Mesothelial cell of epicardium (in vitro differentiated cells): Measurements from ENCODE around the gene MTFP1. TPM values are rescaled to one million over a fixed set of nuclear protein-coding genes. Genes with fewer than 3 reads are reported as not detected.

Experiments
- DNase-seq, 2 experiments: peaks; one replicate each; pipeline ENCODE4 v3.0.0; 2021; ENCODE audit warnings: low spot score in 2 of 2; ENCODE audit not compliant: unreplicated experiment in 2 of 2
- H3K27ac Mint-ChIP-seq: 2 replicates; pipeline ENCODE4 v1.8.0; 2021; ENCODE audit warnings: mixed read lengths
- H3K27me3 Mint-ChIP-seq: 2 replicates; pipeline ENCODE4 v1.8.0; 2021; ENCODE audit warnings: low read depth, mixed read lengths
- H3K36me3 Mint-ChIP-seq: 2 replicates; pipeline ENCODE4 v1.8.0; 2021; ENCODE audit warnings: mixed read lengths
- H3K4me1 Mint-ChIP-seq: 2 replicates; pipeline ENCODE4 v1.8.0; 2021; ENCODE audit warnings: mixed read lengths
- H3K4me3 Mint-ChIP-seq: 2 replicates; pipeline ENCODE4 v1.8.0; 2021; ENCODE audit warnings: mild to moderate bottlenecking, moderate library complexity, mixed read lengths
- H3K9me3 Mint-ChIP-seq: 2 replicates; pipeline ENCODE4 v1.8.0; 2021; ENCODE audit warnings: mixed read lengths
- total RNA-seq: library from RNA; stranded (reverse); gene quantifications from 3 replicates; pipeline ENCODE4 v1.2.1, GENCODE V29; 2021
- TF ChIP-seq, protein P1 (sequence below): fragments of 200-600 bp; sonication (generic); IDR thresholded peaks from one replicate; pipeline ENCODE4 v1.5.0; 2021; ENCODE audit warnings: antibody characterized with exemption; ENCODE audit not compliant: unreplicated experiment

The MTFP1 gene
- total RNA-seq, 1 donor from 2014 or later: 8.2 TPM

DNA sequence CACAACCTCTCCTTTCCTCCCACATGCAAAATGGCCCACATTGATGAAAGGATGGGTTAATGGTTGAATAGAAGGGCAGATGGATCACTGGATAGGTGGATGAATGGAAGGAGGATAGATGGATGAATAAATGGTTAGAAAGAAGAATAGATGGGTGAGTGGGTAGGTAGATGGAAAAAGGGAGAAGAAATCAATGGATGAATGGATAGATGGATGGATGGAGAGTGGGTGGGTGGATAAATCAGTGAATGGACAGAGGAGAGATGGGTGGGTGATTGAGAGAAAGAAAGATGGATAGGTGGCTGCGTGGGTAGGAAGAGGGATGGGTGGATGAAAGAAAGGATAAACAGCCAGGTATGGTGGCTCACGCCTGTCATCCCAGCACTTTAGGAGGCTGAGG, 45.1 kb downstream of the MTFP1 start:
- H3K27ac Mint-ChIP-seq: no peak overlapping the region
- no peaks in the 10 kb centered on the region for H3K4me1 Mint-ChIP-seq
- H3K27me3 Mint-ChIP-seq: peaks cover 55% of the 10 kb centered on the region
- H3K36me3 Mint-ChIP-seq: no peaks in the 10 kb centered on the region
- TF ChIP-seq, protein P1, sequence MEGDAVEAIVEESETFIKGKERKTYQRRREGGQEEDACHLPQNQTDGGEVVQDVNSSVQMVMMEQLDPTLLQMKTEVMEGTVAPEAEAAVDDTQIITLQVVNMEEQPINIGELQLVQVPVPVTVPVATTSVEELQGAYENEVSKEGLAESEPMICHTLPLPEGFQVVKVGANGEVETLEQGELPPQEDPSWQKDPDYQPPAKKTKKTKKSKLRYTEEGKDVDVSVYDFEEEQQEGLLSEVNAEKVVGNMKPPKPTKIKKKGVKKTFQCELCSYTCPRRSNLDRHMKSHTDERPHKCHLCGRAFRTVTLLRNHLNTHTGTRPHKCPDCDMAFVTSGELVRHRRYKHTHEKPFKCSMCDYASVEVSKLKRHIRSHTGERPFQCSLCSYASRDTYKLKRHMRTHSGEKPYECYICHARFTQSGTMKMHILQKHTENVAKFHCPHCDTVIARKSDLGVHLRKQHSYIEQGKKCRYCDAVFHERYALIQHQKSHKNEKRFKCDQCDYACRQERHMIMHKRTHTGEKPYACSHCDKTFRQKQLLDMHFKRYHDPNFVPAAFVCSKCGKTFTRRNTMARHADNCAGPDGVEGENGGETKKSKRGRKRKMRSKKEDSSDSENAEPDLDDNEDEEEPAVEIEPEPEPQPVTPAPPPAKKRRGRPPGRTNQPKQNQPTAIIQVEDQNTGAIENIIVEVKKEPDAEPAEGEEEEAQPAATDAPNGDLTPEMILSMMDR: no peak
- no peak for DNase-seq
- no peak overlapping the region for H3K4me3 Mint-ChIP-seq
- no peaks in the 10 kb centered on the region for H3K9me3 Mint-ChIP-seq

DNA sequence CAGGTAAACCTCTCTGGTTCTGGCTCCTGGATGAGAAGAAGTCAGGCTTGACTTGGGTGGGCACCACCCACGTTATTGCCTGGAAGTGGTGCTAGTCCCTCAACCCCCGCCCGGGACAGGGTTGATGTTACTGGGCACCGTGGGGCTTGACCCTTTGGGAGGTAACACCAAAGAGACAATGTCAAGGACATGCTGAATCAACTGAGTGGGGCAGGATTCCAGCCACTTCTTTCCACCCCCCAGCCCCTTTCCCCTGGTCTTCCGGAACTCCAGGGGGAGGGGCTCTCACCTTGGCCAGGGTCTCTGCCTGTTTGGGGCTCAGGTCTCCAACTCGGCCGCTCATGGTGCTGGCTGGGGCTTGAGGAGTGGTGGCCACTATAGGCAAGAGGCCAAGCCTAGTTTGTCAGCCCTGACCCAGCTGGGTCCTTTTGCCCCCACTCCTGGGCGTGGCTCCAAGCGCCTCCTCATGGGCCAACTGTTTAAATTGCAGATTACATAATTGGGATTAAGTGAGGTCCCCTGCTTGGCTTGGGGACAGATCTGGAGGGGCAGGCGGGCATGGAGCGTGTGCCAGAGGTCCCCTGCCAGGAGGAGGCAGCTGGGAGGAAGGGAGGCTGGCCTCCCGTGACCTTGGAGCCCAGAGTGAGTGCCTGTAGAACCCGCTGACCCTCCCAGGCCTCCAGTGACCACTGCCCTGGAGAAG, 46.2 kb downstream of the MTFP1 start, which contains the start of gene SEC14L3:
SEC14L3 (minus strand) TSS at position 402 of the 703 bp plus-strand sequence; CDS start at position 343, 59 bp downstream.
- H3K4me1 Mint-ChIP-seq: no peaks in the 10 kb centered on the region
- TF ChIP-seq, protein P1: no peak
- H3K9me3 Mint-ChIP-seq: no peaks in the 10 kb centered on the region
- H3K27me3 Mint-ChIP-seq: peaks cover 45% of the 10 kb centered on the region
- no peak for DNase-seq
- no peak within 1 kb of the TSS for H3K4me3 Mint-ChIP-seq
- no peaks in the 10 kb centered on the region for H3K36me3 Mint-ChIP-seq
- H3K27ac Mint-ChIP-seq: no peak within 1 kb of the TSS

DNA sequence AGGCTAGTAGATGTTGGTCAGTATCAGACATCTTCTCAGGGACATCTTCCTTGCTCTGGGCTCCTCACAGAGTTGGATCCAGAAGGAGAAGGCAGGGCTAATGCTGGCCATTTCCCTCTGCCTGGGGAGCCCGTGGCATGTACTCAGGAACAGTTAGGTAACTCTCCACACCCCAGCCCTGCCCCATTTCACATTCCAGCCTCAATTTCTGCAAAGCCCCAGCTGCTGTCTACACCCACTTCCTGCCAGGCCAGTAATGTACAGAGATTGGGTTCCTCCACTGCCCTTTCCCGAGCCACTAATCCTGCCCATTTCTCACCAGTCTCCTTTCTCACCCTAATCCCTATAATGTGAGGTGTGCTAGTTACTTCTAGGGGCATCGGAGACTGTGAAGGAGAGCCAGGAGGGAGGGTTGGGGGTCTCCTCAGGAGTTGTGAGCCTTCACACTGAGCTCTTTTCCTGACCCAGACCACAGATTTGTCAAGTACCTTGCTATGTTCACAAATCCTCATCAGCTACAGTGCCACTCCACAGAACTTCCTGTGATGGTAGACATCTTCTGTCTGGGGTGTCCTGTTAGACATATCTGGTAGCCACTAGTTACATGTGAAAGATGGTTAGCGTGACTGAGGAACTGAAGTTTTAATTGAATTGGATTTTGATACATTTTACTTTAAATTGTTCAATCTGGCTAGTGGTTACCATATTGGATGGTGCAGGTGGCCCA, 47.6 kb downstream of the MTFP1 start:
- no peak for DNase-seq
- no peak overlapping the region for H3K27ac Mint-ChIP-seq
- no peaks in the 10 kb centered on the region for H3K36me3 Mint-ChIP-seq
- H3K4me3 Mint-ChIP-seq: no peak overlapping the region
- peaks cover 43% of the 10 kb centered on the region for H3K27me3 Mint-ChIP-seq
- H3K9me3 Mint-ChIP-seq: no peaks in the 10 kb centered on the region
- TF ChIP-seq, protein P1: no peak
- no peaks in the 10 kb centered on the region for H3K4me1 Mint-ChIP-seq

DNA sequence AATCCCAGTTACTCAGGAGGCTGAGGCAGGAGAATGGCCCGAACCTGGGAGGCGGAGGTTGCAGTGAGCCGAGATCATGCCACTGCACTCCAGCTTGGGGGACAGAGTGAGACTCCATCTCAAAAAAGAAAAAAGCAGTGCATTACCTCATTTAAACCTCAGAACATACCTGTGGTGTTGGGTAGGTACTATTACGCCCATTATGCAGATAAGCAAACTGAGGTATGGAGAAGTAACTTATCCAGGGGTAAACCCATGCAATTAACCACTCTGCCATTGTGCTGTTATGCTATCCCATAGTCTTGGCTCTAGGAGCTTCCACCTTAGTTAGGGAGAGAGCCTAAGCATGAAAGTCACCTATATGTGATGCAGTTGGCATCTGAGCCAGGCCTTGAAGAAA, 48.6 kb downstream of the MTFP1 start:
- H3K4me1 Mint-ChIP-seq: no peaks in the 10 kb centered on the region

DNA sequence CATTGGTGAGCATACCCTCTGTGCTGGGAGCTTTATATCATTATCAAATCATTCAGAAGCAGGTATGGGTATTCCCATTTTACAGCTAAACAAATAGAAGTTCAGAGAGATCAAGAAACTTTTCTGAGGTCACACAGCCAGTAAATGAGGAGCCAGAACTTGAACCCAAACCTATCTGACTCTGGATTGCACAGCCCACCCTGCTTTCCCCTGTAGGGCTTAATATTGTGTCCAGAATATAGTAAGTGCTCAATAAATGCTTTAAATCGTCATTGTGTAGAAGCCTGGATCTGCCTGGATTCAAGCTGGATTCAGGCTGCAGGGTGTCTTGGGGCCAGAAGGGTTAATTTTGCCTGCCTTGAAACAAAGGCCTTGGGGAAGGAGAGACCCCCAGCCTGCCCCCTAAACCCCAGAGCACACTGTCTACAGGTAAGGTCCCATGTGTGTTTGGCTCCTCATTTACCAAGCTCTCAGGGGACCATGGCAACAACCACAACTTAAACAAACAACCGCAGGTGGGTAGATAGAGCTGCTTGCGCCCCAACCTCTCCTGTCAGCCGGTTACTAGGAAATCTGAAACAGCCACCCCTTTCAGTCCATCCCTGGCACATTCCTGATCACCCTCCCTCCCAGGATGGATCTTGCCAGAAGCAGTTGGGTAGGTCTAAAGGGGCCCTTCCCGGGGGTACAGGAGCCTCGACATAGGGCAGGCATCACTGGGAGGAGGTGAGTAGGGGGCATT, 49.3 kb downstream of the MTFP1 start:
- H3K4me1 Mint-ChIP-seq: no peaks in the 10 kb centered on the region
- no peak for DNase-seq
- H3K4me3 Mint-ChIP-seq: no peak overlapping the region

More for the DNA sequence above, 48.6 kb downstream of the MTFP1 start:
- H3K27me3 Mint-ChIP-seq: peaks cover 44% of the 10 kb centered on the region
- H3K9me3 Mint-ChIP-seq: no peaks in the 10 kb centered on the region
- no peak overlapping the region for H3K27ac Mint-ChIP-seq
- TF ChIP-seq, protein P1: no peak
- H3K4me3 Mint-ChIP-seq: no peak overlapping the region
- no peak for DNase-seq
- no peaks in the 10 kb centered on the region for H3K36me3 Mint-ChIP-seq

More for the DNA sequence above, 49.3 kb downstream of the MTFP1 start:
- Mint-ChIP-seq H3K27me3 (peaks cover 43% of the 10 kb centered on the region), H3K36me3 (no peaks in the 10 kb centered on the region), H3K9me3 (no peaks in the 10 kb centered on the region), H3K27ac (no peak overlapping the region)
- TF ChIP-seq, protein P1: no peak

Other genes starting within 250 kb of the MTFP1 start
- gene LIF, start 179.0 kb upstream of the MTFP1 start, total RNA-seq: 15.4 to 16.9 TPM (median 15.8 TPM) in 3 replicates
- not detected in 3 replicates for gene OSM, start 158.9 kb upstream of the MTFP1 start, total RNA-seq
- 10.9 to 13.5 TPM (median 13.5 TPM) in 3 replicates for gene CASTOR1, start 136.3 kb upstream of the MTFP1 start, total RNA-seq
- gene TBC1D10A, start 98.8 kb upstream of the MTFP1 start, total RNA-seq: 12.8 to 15.1 TPM (median 13.7 TPM) in 3 replicates
- 142 to 154 TPM (median 151 TPM) in 3 replicates for gene SF3A1, start 68.9 kb upstream of the MTFP1 start, total RNA-seq
- gene CCDC157, start 68.8 kb upstream of the MTFP1 start, total RNA-seq: 4.7 to 5.8 TPM (median 4.7 TPM) in 3 replicates
- 39.2 to 41.9 TPM (median 39.4 TPM) in 3 replicates for gene RNF215, start 38.4 kb upstream of the MTFP1 start, total RNA-seq
- 4.3 to 6.5 TPM (median 5.4 TPM) in 3 replicates for gene SEC14L2, start 28.8 kb upstream of the MTFP1 start, total RNA-seq
- gene SEC14L3, start 46.2 kb downstream of the MTFP1 start, total RNA-seq: not detected in 3 replicates
- 0.11 to 0.36 TPM (median 0.20 TPM) in 3 replicates for gene SEC14L4, start 79.9 kb downstream of the MTFP1 start, total RNA-seq
- gene SEC14L6, start 121.0 kb downstream of the MTFP1 start, total RNA-seq: 2.0 to 2.3 TPM (median 2.1 TPM) in 3 replicates
- 0.36 to 0.81 TPM (median 0.40 TPM) in 3 replicates for gene GAL3ST1, start 148.9 kb downstream of the MTFP1 start, total RNA-seq
- gene PES1, start 166.1 kb downstream of the MTFP1 start, total RNA-seq: 66.5 to 68.2 TPM (median 68.1 TPM) in 3 replicates
- 15.3 to 15.5 TPM (median 15.4 TPM) in 3 replicates for gene TCN2, start 181.4 kb downstream of the MTFP1 start, total RNA-seq
- 4.1 to 4.3 TPM (median 4.1 TPM) in 3 replicates for gene SLC35E4, start 210.0 kb downstream of the MTFP1 start, total RNA-seq
- gene DUSP18, start 242.1 kb downstream of the MTFP1 start, total RNA-seq: 5.8 to 6.7 TPM (median 6.2 TPM) in 3 replicates